OCI-LY1 (cell line): ENCODE results near the gene KIF4A.

Source experiments
- CTCF ChIP-seq: fragments of 200-600 bp; sonication (generic), shearing (Covaris generic); IDR thresholded peaks from 2 replicates; pipeline ENCODE4 v1.5.1; 2017; ENCODE audit warnings: mild to moderate bottlenecking, antibody characterized with exemption, low read length, moderate library complexity, mixed read lengths
- EZH2 ChIP-seq: fragments of 200-600 bp; sonication (generic), shearing (Covaris generic); IDR thresholded peaks from 2 replicates; pipeline ENCODE4 v1.8.0; 2017; ENCODE audit warnings: borderline replicate concordance, mixed run types, mild to moderate bottlenecking, antibody characterized with exemption, low read length, moderate library complexity, mixed read lengths

- no peak for TF ChIP-seq CTCF
- TF ChIP-seq EZH2 = no peak
Measured at GRCh38 chrX:70421618-70422017, 131.7 kb downstream of the KIF4A start.
